ENCODE data around the gene PAPSS1.

DNA sequence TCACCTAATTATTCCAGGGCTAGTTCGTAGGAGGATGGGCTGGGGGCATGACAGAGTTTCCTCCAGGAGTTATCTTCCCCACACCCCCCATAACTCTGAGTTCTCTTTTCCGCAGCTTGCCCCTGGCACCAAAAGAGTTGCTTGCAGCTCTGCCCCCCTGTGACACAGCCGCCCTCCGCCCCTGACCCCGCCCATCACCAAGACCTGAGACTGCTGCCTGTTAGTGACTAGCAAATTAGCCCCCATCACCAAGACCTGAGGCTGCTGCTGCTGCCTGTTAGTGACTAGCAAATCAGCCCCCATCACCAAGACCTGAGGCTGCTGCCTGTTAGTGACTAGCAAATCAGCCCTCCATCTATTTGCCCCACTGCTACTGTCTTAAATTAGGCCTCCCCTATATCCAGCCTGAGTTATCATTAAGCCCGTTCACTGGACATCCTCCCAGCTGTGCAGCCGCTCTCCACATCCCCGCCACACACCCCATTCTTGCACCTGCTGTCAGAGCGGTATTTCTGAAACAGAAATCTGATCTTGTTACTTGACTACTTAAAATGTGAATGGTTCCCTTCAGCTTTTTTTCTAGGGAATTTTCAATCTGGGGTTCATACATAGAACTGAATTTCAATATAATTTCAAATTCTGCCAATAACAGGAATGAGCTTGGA is 1.5 kb upstream of the PAPSS1 start:
- no peak for TF ChIP-seq CTCF (IDR thresholded peaks at IDR 0.05 in 8 of 11, conservative IDR thresholded peaks at IDR 0.05 in 3 of 11)
- TF ChIP-seq POLR2A (IDR thresholded peaks at IDR 0.05), result no peak
- TF ChIP-seq POLR2AphosphoS5 (IDR thresholded peaks at IDR 0.05), result no peak
